H1 (cell line): ENCODE measurements around the gene THADA.

ENCODE experiments used
- CTCF ChIP-seq, 3 experiments: IDR thresholded peaks; 1 replicate in 2 of 3; 2 replicates in 1 of 3; pipeline versions ENCODE4 v1.5.1 to v1.6.1; 2011; ENCODE audit warnings: low read length in 3 of 3, mild to moderate bottlenecking in 3 of 3, inconsistent platforms in 2 of 3, low read depth in 1 of 3, moderate library complexity in 1 of 3; ENCODE audit not compliant: insufficient read depth in 1 of 3; ENCODE audit errors: control extremely low read depth in 1 of 3
- EP300 ChIP-seq, 2 experiments: IDR thresholded peaks; 1 replicate in 1 of 2; 2 replicates in 1 of 2; pipeline ENCODE4 v1.6.1; 2011 to 2012; ENCODE audit warnings: low read depth in 2 of 2, low read length in 2 of 2, mild to moderate bottlenecking in 2 of 2, borderline replicate concordance in 1 of 2, inconsistent platforms in 1 of 2, moderate library complexity in 1 of 2
- EZH2 ChIP-seq: fragments of 200-600 bp; sonication (generic); IDR thresholded peaks from 2 replicates; pipeline ENCODE4 v1.7.1; 2012; ENCODE audit warnings: low read depth, mild to moderate bottlenecking, moderate library complexity, low read length, inconsistent platforms; ENCODE audit not compliant: severe bottlenecking
- JUN ChIP-seq: IDR thresholded peaks from 2 replicates; pipeline ENCODE4 v1.6.1; 2011; ENCODE audit warnings: low read depth, mild to moderate bottlenecking, improper control_type of control experiment, low read length
- JUND ChIP-seq: IDR thresholded peaks from 2 replicates; pipeline ENCODE4 v1.6.1; 2011; ENCODE audit warnings: mild to moderate bottlenecking, improper control_type of control experiment, low read length
- NRF1 ChIP-seq: IDR thresholded peaks from 2 replicates; pipeline ENCODE4 v1.6.1; 2011; ENCODE audit warnings: mild to moderate bottlenecking, low read depth, low read length, improper control_type of control experiment
- PHF8 ChIP-seq: fragments of 200-600 bp; sonication (generic); conservative IDR thresholded peaks from 2 replicates; pipeline ENCODE4 v1.7.1; 2012; ENCODE audit warnings: low read depth, mild to moderate bottlenecking, inconsistent platforms, low read length, moderate library complexity
- POLR2A ChIP-seq, 2 experiments: IDR thresholded peaks; 1 replicate in 1 of 2; 2 replicates in 1 of 2; pipeline ENCODE4 v1.6.1; 2011; ENCODE audit warnings: low read depth in 2 of 2, low read length in 2 of 2, mild to moderate bottlenecking in 2 of 2; ENCODE audit errors: control extremely low read depth in 1 of 2
- SUZ12 ChIP-seq: fragments of 200-600 bp; sonication (generic); IDR thresholded peaks from 2 replicates; pipeline ENCODE4 v1.6.1; 2012; ENCODE audit warnings: mild to moderate bottlenecking, inconsistent platforms, low read length, moderate library complexity, mixed read lengths
- TAF1 ChIP-seq: IDR thresholded peaks from 2 replicates; pipeline ENCODE4 v1.6.1; 2011; ENCODE audit warnings: mild to moderate bottlenecking, low read depth, low read length
- USF2 ChIP-seq: IDR thresholded peaks from 2 replicates; pipeline ENCODE4 v1.6.1; 2011; ENCODE audit warnings: low read length, improper control_type of control experiment
- ZNF274 ChIP-seq: IDR thresholded peaks from 2 replicates; pipeline ENCODE4 v1.7.0; 2012; ENCODE audit warnings: low read length, borderline replicate concordance; ENCODE audit errors: extremely low read depth

DNA sequence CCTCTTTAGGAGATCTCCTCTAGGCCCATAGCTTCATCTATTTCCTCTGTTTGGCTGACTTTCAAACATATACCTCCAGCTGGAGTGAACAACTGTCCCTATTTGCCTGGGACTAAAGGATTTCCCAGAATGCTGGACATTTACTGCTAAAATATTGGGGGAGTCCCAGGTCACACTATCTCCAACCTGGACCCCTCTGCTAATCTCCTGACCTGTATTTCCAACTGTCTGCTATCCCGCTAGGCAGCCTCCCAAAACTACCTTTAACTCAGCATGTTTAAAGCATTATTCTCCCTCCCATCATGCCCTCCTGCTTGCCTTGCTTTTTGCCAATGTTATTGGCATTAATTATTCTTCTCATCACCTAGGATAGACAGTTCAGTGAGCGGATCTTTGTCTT, 77.1 kb downstream of the THADA start:
- TF ChIP-seq EZH2 (no peak), CTCF (IDR thresholded peaks at IDR 0.05; ENCODE audit: control extremely low read depth in 1 of 3, insufficient read depth in 1 of 3, low read depth in 1 of 3, low read length in 3 of 3) (no peak), JUND (no peak), ZNF274 (no peak), EP300 (IDR thresholded peaks at IDR 0.05; ENCODE audit: borderline replicate concordance in 1 of 2, low read depth in 2 of 2, low read length in 2 of 2) (no peak), JUN (no peak), NRF1 (no peak), USF2 (no peak), TAF1 (no peak), POLR2A (IDR thresholded peaks at IDR 0.05; ENCODE audit: control extremely low read depth in 1 of 2, low read depth in 2 of 2, low read length in 2 of 2) (no peak), SUZ12 (no peak), PHF8 (no peak)
